Liver (tissue), 3 donors: ENCODE results near the gene ASCC1.

Source experiments
- TAF1 ChIP-seq: conservative IDR thresholded peaks from 2 replicates; pipeline ENCODE4 v1.6.1; 2016; ENCODE audit warnings: antibody characterized with exemption, mild to moderate bottlenecking
- TF ChIP-seq, protein P1 (sequence below): fragments of 150-350 bp; IDR thresholded peaks from 2 replicates; pipeline ENCODE4 v1.5.1; 2017; ENCODE audit warnings: improper control_type of control experiment, low read depth, low read length; ENCODE audit not compliant: missing input control
- donor health status: healthy.
- donor health status: healthy.

- TF ChIP-seq TAF1 = no peak
- TF ChIP-seq, protein P1, sequence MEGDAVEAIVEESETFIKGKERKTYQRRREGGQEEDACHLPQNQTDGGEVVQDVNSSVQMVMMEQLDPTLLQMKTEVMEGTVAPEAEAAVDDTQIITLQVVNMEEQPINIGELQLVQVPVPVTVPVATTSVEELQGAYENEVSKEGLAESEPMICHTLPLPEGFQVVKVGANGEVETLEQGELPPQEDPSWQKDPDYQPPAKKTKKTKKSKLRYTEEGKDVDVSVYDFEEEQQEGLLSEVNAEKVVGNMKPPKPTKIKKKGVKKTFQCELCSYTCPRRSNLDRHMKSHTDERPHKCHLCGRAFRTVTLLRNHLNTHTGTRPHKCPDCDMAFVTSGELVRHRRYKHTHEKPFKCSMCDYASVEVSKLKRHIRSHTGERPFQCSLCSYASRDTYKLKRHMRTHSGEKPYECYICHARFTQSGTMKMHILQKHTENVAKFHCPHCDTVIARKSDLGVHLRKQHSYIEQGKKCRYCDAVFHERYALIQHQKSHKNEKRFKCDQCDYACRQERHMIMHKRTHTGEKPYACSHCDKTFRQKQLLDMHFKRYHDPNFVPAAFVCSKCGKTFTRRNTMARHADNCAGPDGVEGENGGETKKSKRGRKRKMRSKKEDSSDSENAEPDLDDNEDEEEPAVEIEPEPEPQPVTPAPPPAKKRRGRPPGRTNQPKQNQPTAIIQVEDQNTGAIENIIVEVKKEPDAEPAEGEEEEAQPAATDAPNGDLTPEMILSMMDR = no peak
These were observed 18.6 kb upstream of the ASCC1 start for GRCh38 chr10:72234560-72235095.
